Spinal cord (tissue), 10 donors: ENCODE results near the gene CA5A. TPM values are rescaled to one million over a fixed set of nuclear protein-coding genes. Genes with fewer than 3 reads are reported as not detected.

Experiments
- DNase-seq, 6 donors: peaks; one replicate each; pipeline versions ENCODE4 v3.0.0 to v3.0.0-alpha.2; 2013 to 2015; ENCODE audit warnings: low spot score in 6 of 6, low read depth in 4 of 6
- H3K27ac ChIP-seq: one replicate; pipeline ENCODE4 v1.5.1; 2013; ENCODE audit warnings: low read depth, low read length, control low read depth
- H3K27me3 ChIP-seq: one replicate; pipeline ENCODE4 v1.6.1; 2013; ENCODE audit warnings: low read length; ENCODE audit not compliant: control insufficient read depth, insufficient read depth
- H3K36me3 ChIP-seq: one replicate; pipeline ENCODE4 v1.6.1; 2013; ENCODE audit warnings: low read length; ENCODE audit not compliant: control insufficient read depth, insufficient read depth
- H3K4me1 ChIP-seq: one replicate; pipeline ENCODE4 v1.6.1; 2013; ENCODE audit warnings: low read length; ENCODE audit not compliant: control insufficient read depth, insufficient read depth
- H3K4me3 ChIP-seq: one replicate; pipeline ENCODE4 v1.5.1; 2013; ENCODE audit warnings: low read depth, low read length, control low read depth
- H3K9me3 ChIP-seq: one replicate; pipeline ENCODE4 v1.6.1; 2013; ENCODE audit warnings: low read length; ENCODE audit not compliant: control insufficient read depth, insufficient read depth
- WGBS: methylation state at CpG from one replicate; pipeline ENCODE4 v1.1.5; 2013; ENCODE audit warnings: missing lambda C conversion rate; ENCODE audit not compliant: insufficient coverage; 5-methylcytosine and 5-hydroxymethylcytosine counted together
- polyA plus RNA-seq, 2 donors: library from polyadenylated mRNA; unstranded; fragments of 120-200 nt; gene quantifications; one replicate each; pipeline ENCODE4 v1.2.1, GENCODE V29; 2013; ENCODE audit not compliant: insufficient read length in 2 of 2
- total RNA-seq, 2 donors: library from RNA; depleted of rRNA in 1 of 2; stranded (reverse); fragments of 120-200 nt in 1 of 2; fragments of >200 nt in 1 of 2; gene quantifications; one replicate each; pipeline versions ENCODE4 v1.2.3 to v1.2.4, GENCODE V29; 2013 to 2014
- donor health status: healthy.

CA5A gene
- total and polyA plus RNA-seq, 4 donors, result 0.10 to 0.55 (median 0.27) TPM; not detected in 1

DNA sequence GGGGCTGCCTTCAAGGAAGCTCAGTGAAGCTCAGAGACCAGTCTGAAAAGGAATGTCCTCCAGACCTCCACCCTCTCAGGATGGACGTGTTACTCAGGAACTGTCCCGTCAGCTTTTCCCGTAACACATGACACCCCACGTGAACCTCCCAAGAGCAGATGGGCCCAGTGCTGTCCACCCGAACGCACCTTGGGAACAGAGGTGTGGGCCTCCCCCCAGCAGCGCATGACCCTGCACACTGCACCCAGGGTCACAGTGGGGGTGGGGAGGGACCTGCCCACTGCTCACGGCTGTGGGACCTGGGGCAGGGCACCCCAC, 88.9 kb downstream of the CA5A start:
- 82% methylated on average over 6 of the region's 8 CpGs for WGBS
- H3K27ac ChIP-seq, result peak overlapping the region; percentile 78
- H3K27me3 ChIP-seq, result no peaks in the 10 kb centered on the region
- H3K36me3 ChIP-seq, result peaks cover 69% of the 10 kb centered on the region
- no peaks in the 10 kb centered on the region for H3K9me3 ChIP-seq
- no peak overlapping the region for H3K4me3 ChIP-seq
- peaks cover 66% of the 10 kb centered on the region for H3K4me1 ChIP-seq
- no peak for DNase-seq

DNA sequence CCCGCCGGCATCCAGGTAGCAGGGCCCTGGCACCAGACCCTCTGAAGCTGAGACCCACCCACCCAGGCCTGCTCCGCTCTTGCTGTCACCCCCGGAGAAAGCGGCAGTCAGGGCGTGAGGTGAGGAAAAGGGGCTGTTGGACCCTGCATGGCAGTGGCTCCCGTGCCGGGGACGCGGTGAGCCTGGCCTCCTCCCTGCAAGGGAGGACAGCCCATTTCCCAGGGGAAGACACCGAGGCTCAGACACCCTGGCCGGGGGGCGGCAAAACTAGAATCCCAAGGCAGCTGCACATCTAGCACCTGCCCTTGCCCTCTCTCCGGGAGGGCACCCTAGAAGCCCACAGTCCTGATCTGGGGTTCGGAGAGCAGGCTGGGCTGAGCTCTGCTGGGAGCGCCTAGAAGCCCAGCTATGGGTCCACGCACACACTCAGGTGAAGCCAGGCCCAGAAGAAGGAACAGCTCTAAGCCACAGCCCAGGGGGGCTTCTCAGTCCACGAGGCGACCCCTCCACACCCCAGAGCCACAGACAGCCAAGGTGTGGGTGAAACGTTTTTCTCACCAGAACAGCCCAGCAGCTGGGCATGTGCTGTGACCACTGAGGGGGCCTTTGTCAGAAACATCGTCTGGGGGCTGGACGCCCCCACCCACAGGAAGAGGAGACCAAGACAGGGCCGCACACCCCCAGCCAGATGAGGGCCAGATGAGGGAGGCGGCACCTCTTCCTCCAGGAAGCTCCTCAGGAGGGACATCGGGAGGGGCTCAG, 89.4 kb downstream of the CA5A start:
- Histone ChIP-seq H3K27me3 (no peaks in the 10 kb centered on the region), H3K9me3 (no peaks in the 10 kb centered on the region), H3K36me3 (peaks cover 69% of the 10 kb centered on the region), H3K4me3 (no peak overlapping the region), H3K4me1 (peaks cover 61% of the 10 kb centered on the region), H3K27ac (no peak overlapping the region)
- WGBS, result 91% methylated on average over 24 of the region's 25 CpGs
- no peak for DNase-seq

DNA sequence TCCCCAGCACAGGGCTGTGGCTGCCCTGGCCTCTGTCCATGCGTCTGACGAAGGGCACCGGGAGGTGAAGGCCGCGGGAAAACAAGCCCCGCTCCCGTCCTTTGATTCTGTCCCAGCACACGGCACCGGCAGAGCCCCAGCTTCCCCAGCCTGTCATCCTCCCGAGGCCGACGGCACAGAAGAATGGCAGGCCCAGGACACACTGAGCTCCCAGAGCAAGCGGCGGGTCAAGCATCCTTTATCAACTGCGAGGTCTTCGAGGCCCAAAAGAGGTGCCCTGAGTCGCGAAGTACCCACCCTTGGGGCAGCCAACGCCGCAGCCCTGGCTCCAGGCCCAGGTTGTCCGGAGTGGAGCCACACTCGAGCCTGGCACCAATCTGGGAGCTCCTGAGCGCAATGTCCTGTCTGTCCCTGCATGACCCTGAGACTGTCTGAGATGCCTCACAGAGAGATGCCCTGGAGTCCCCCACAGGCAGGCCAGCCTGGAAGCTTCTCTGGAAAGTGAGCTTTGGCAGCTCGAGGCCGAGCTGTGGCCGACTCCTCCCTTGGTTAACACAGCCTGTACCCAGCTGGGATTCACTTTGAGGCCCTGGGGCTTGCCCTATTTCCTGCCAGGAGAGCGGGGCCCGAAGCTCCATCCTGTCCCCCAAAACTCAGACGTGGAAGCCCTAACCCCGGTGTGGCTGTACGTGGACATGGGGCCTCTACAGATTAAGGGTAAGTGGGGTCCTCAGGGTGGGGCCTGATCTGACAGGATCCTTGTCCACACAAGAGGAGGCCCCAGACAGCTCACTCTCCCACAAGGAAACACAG, 90.3 kb downstream of the CA5A start:
- H3K4me3 ChIP-seq, result no peak overlapping the region

DNA sequence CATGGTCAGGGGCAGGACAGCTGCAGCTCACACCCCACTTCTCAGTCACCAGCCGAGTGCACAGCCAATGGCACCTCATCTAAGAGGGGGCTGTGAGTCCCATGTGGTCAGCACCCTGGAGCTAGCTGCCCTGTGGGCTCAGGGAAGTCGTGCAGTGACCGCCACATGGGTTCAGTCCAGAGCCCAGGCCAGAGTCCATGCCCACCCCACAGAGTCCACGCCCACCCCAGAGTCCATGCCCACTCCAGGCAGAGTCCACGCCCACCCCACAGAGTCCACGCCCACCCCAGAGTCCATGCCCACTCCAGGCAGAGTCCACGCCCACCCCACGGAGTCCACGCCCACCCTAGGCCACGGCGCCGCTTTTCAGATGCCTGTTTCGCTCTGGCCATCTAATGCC, 91.1 kb downstream of the CA5A start:
- Histone ChIP-seq H3K27ac (no peak overlapping the region), H3K4me1 (peaks cover 57% of the 10 kb centered on the region), H3K4me3 (no peak overlapping the region), H3K36me3 (peaks cover 65% of the 10 kb centered on the region), H3K9me3 (no peaks in the 10 kb centered on the region), H3K27me3 (no peaks in the 10 kb centered on the region)
- DNase-seq, result no peak
- 88% methylated on average over 9 of the region's 13 CpGs for WGBS

More for the DNA sequence above, 90.3 kb downstream of the CA5A start:
- H3K27ac ChIP-seq, result no peak overlapping the region
- peaks cover 61% of the 10 kb centered on the region for H3K4me1 ChIP-seq
- no peak for DNase-seq
- 72% methylated on average over 28 of the region's 31 CpGs for WGBS
- no peaks in the 10 kb centered on the region for H3K27me3 ChIP-seq
- H3K9me3 ChIP-seq, result no peaks in the 10 kb centered on the region
- H3K36me3 ChIP-seq, result peaks cover 68% of the 10 kb centered on the region

DNA sequence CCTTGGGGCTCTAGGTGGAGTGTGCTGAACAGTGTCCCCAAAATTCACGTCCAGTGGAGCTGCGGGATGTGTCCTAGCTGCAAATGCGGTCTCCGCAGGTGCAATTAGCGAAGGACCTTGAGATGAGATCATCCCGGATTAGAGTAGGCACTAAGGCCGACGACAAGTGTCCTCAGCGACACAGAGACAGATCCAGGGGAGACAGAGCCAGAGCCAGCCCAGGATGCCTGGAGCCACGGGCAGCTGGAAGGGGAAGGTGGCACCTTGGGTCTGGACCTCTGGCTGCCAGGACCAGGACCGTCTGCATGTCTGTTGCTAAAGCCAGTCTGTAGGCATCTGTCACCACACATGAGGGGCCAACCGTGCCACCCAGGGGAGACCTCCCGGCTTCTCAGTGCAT, 91.5 kb downstream of the CA5A start:
- no peaks in the 10 kb centered on the region for H3K9me3 ChIP-seq
- H3K27ac ChIP-seq, result no peak overlapping the region
- peaks cover 55% of the 10 kb centered on the region for H3K4me1 ChIP-seq
- no peak overlapping the region for H3K4me3 ChIP-seq
- peaks cover 65% of the 10 kb centered on the region for H3K36me3 ChIP-seq
- no peaks in the 10 kb centered on the region for H3K27me3 ChIP-seq
- 86% methylated on average over 13 of the region's 13 CpGs for WGBS
- DNase-seq, result no peak

DNA sequence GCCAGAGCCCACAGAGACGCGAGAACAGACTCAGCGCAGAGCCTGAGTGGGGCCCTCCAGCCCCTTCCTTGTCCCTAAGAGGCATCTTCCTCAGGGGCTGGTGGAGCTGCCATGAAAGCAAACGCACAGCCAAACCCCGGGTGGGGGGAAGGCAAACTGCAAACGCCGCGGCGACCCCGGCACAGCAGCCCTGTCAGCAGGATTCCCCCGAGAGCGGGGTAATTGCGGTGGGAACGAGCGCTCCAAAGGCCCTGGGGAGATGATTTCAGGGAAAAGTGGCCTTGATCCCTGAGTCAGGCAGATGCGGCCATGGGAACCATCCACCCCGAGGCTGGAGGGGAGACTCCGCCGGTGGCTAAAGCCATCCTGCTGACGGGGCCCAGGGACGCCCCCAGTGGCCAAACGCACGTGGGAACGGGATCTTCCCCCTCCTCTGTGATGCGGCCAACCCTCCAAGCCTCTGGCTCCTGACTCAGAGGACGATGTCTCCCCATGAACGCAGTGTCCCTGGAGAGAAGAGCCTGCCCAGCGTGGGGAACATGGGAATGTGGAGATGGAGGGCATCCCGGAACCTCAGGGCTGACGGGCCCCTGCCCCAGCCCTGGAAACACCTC, 92.1 kb downstream of the CA5A start:
- H3K4me1 ChIP-seq, result peaks cover 55% of the 10 kb centered on the region
- H3K4me3 ChIP-seq, result no peak overlapping the region

DNA sequence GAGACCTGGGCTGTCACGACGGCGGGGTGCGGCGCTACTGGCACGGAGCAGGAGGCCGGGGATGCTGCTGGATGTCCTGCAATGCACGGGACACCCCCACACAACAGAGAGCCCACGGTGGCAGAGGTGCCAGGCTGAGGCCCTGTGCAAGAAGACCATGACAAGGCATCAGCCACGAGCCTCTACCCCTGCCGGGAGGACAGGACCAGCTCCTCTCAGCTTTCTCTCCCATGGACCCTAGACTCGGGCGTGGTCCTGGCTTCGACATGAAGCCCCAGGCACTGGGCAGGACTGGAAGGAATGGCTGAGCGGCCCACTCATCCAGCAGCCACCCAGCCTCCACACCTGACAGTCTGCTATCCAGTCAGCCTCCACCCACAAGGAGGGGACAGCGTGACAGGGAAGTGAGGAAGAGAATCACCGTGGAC, 92.6 kb downstream of the CA5A start:
- peaks cover 55% of the 10 kb centered on the region for H3K4me1 ChIP-seq
- H3K27ac ChIP-seq, result no peak overlapping the region
- WGBS, result 85% methylated on average over 16 of the region's 17 CpGs
- DNase-seq, result no peak
- peaks cover 72% of the 10 kb centered on the region for H3K36me3 ChIP-seq
- H3K9me3 ChIP-seq, result no peaks in the 10 kb centered on the region
- H3K27me3 ChIP-seq, result no peaks in the 10 kb centered on the region
- no peak overlapping the region for H3K4me3 ChIP-seq

More for the DNA sequence above, 92.1 kb downstream of the CA5A start:
- Histone ChIP-seq H3K36me3 (peaks cover 71% of the 10 kb centered on the region), H3K9me3 (no peaks in the 10 kb centered on the region), H3K27ac (no peak overlapping the region), H3K27me3 (no peaks in the 10 kb centered on the region)
- WGBS, result 52% methylated on average over 16 of the region's 30 CpGs
- DNase-seq, result no peak

DNA sequence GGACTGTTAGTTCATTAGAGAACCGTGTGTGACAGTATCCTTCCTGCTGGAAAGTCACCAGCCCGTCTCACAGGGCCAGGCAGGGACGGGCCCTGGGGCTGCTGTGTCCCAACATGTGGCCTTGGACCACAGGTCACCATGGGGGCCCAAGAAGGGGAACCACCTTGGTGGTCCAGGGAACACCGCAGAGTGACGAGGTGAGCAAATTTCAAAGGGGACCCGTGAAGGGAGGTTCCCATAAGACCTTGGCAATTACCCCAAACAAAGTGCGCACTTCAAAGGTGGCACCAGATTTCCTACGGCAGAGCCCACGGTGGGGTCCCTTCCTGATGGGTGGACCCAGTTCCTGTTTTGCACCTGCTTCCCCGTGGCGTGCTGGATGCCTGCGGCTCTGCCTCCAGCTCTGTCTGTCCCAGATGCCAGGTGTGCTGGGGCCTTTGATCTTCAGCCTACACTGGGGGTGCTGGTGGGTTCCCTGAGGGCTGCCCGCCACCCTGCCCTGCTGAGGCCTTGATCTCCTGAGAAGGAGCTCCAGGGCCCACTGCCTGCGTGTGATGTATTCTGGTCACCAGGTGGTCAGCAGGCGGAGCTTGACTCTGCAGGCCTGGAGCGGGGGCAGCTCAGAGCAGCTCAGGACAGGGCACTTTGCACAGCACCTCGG, 94.0 kb downstream of the CA5A start:
- H3K4me1 ChIP-seq, result peaks cover 44% of the 10 kb centered on the region
- DNase-seq, result no peak
- H3K27me3 ChIP-seq, result no peaks in the 10 kb centered on the region
- no peaks in the 10 kb centered on the region for H3K9me3 ChIP-seq
- WGBS, result 89% methylated on average over 16 of the region's 17 CpGs
- peaks cover 79% of the 10 kb centered on the region for H3K36me3 ChIP-seq
- H3K4me3 ChIP-seq, result no peak overlapping the region
- H3K27ac ChIP-seq, result no peak overlapping the region

DNA sequence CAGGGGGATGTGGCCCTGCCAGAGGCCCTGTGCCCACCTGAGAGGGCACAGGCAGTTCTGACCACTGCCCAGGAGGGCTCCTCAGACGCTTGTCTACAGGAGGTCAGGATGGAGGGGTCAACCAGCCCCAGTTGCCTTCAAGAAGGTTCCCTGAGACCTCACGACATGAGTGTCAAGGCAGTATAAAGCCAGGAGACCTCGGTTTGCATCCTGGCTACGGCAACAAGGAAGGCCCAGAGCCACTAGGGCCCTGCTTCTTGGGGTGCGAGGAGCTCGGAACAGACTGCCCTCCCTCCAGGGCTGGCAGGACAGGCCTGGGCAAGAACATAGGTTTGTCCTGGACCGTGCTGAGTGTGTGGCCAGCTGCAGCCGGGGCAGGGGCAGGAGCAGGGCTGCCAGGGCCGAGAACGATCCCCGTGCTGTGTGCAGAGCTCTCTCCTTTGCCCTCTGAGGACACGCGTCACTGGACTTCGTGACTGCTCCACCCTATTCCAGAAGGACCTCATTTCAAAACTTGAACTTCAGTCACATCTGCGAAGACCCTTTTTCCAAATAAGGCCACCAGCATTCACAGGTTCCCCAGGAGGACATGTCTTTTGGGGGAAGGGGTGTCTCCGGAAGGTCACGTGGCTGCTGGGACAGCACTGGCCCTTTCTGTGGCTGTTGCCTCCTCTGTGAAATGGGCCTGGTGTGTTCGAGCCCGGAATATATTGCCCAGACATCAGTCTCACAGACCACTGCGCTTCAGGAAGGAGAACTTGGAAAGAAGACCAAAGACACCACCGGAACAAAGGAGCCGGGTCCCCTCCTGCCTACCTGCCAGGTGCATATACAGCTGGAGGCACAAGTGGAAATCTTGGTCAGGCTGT, 94.8 kb downstream of the CA5A start:
- Histone ChIP-seq H3K36me3 (peaks cover 79% of the 10 kb centered on the region), H3K27me3 (no peaks in the 10 kb centered on the region), H3K27ac (no peak overlapping the region), H3K4me1 (peaks cover 37% of the 10 kb centered on the region), H3K4me3 (no peak overlapping the region), H3K9me3 (no peaks in the 10 kb centered on the region)
- DNase-seq, result no peak
- 94% methylated on average over 19 of the region's 22 CpGs for WGBS
